HG02884 (cell line): ENCODE data around the gene PLA2G4E.

Experiments used
- ATAC-seq: cut with Tn5 transposase; IDR thresholded peaks from one replicate; pipeline ENCODE4 v1.9.1; 2021; ENCODE audit warnings: mild to moderate bottlenecking, moderate library complexity; ENCODE audit not compliant: unreplicated experiment

PLA2G4E gene

GRCh38 chr15:41937568-41937923 is 83.3 kb downstream of the PLA2G4E start:
- ATAC-seq = no peak

- no peak for ATAC-seq
These were observed 83.9 kb downstream of the PLA2G4E start for GRCh38 chr15:41936649-41937567.

- no peak for ATAC-seq
These were observed 84.7 kb downstream of the PLA2G4E start for GRCh38 chr15:41936155-41936554.

DNA sequence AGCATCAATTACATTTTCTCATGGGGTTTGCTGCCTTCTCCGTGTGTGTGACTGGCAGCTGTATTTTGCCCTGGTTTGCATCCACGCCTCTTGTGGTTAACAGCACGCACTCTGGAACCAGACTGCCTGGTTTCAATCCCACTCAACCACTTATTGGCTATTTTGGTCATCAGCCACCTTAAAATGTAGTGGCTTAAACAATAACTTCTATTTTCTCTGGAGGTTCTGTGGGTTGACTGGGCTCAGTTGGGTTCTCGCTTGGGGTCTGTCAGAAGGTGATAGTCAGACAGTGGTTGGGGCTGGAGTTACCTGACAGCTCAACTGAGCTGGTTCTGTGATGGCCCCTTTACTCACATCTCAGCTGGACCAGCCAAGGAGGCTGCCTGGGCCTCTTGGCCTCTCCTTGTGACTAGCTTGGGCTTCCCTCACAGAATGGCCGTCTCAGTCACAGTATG is 85.2 kb downstream of the PLA2G4E start:
- ATAC-seq = no peak

- ATAC-seq = no peak
These were observed 86.0 kb downstream of the PLA2G4E start for GRCh38 chr15:41934843-41935242.

- ATAC-seq = no peak
These were observed 87.1 kb downstream of the PLA2G4E start for GRCh38 chr15:41933771-41934170.

DNA sequence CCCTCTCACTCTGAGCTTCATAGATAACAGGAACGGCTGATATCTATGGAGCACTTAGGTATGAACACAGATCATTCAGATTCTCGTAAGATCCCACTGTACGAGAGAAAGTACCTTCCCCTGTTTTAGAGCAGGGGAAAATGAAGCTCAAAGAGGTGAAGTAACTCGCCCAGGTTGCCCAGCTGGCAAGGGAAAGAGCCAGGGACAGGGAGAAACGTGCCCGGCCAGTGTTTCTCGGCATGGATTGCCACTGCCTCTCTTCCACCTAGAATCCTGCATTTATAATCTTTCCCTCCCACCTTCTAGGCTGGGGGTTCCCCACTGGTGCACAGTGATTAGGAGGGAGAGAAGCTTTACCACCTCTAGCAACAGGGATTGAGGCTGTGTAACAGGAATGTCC is 87.5 kb downstream of the PLA2G4E start:
- ATAC-seq = no peak

GRCh38 chr15:41932511-41933289 is 88.1 kb downstream of the PLA2G4E start:
- no peak for ATAC-seq

DNA sequence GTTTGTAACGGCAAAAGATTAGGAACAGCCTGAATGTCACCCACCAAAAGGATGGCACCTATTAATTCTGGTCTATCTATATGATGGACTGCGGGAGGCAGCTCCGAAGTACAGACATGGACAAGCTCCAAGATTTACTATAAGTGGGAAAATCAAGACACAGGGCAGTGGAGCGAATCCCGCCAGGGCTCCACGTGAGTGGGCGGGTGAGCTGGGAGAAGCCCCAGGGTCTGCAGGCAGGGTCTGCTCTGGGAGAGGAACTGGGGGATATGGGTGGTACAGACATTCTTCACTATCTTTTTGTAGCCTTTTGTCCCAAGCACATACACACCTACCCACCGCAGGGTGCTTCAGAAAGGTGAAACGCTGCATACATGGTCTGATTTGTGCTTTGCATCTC is 88.7 kb downstream of the PLA2G4E start:
- no peak for ATAC-seq
